Esophagus squamous epithelium (tissue), 4 donors: ENCODE results near the gene CELA3B.

Experiments
- CTCF ChIP-seq, 6 experiments: fragments of 450-650 bp in 4 of 6; fragments of 200-600 bp in 2 of 6; sonication (generic) in 2 of 6; IDR thresholded peaks; one replicate each; pipeline ENCODE4 v1.5.1; 2016 to 2019; ENCODE audit warnings: antibody characterized with exemption in 6 of 6, mild to moderate bottlenecking in 4 of 6, moderate library complexity in 4 of 6
- POLR2A ChIP-seq, 4 donors: fragments of 450-650 bp; IDR thresholded peaks; one replicate each; pipeline ENCODE4 v1.6.1; 2017; ENCODE audit warnings: antibody characterized with exemption in 4 of 4, mild to moderate bottlenecking in 4 of 4, moderate library complexity in 3 of 4

- TF ChIP-seq CTCF (IDR thresholded peaks at IDR 0.05) (no peak), POLR2A (IDR thresholded peaks at IDR 0.05) (no peak)
Measured at GRCh38 chr1:21931171-21932093, 45.4 kb upstream of the CELA3B start.
